ENCODE results near the gene TOP3A.

- TF ChIP-seq CTCF (IDR thresholded peaks at IDR 0.05) (no peak), POLR2A (IDR thresholded peaks at IDR 0.05) (no peak), POLR2AphosphoS5 (IDR thresholded peaks at IDR 0.05) (no peak)
Observed at GRCh38 chr17:18227635-18228034, 87.2 kb downstream of the TOP3A start.
